GM19043 (cell line): Measurements from ENCODE around the gene TRAM2.

Experiments used
- ATAC-seq: cut with Tn5 transposase; IDR thresholded peaks from one replicate; pipeline ENCODE4 v1.9.1; 2021; ENCODE audit warnings: low read depth; ENCODE audit not compliant: unreplicated experiment

The TRAM2 gene

GRCh38 chr6:52571099-52571755 is 5.6 kb downstream of the TRAM2 start:
- no peak for ATAC-seq

- no peak for ATAC-seq
Observed at GRCh38 chr6:52570291-52570700, 6.6 kb downstream of the TRAM2 start.

GRCh38 chr6:52568320-52568719 is 8.5 kb downstream of the TRAM2 start:
- no peak for ATAC-seq

GRCh38 chr6:52566853-52567279 is 10.0 kb downstream of the TRAM2 start:
- ATAC-seq, result no peak

- ATAC-seq, result peak; percentile 67
Observed at GRCh38 chr6:52566201-52566600, 10.7 kb downstream of the TRAM2 start.

- ATAC-seq, result no peak
Observed at GRCh38 chr6:52564856-52565255, 12.0 kb downstream of the TRAM2 start.

- no peak for ATAC-seq
Observed at GRCh38 chr6:52562911-52563310, 13.9 kb downstream of the TRAM2 start.

- ATAC-seq, result no peak
Observed at GRCh38 chr6:52560462-52560861, 16.4 kb downstream of the TRAM2 start.

GRCh38 chr6:52558266-52559000 is 18.4 kb downstream of the TRAM2 start:
- ATAC-seq, result no peak

GRCh38 chr6:52557389-52558265 is 19.2 kb downstream of the TRAM2 start:
- no peak for ATAC-seq

GRCh38 chr6:52555518-52556233 is 21.2 kb downstream of the TRAM2 start:
- no peak for ATAC-seq

GRCh38 chr6:52554684-52555280 is 22.1 kb downstream of the TRAM2 start:
- ATAC-seq, result no peak

GRCh38 chr6:52553719-52554118 is 23.1 kb downstream of the TRAM2 start:
- ATAC-seq, result no peak

- no peak for ATAC-seq
Observed at GRCh38 chr6:52553158-52553557, 23.7 kb downstream of the TRAM2 start.

- ATAC-seq, result peak; percentile 98
Observed at GRCh38 chr6:52552278-52552643, 24.6 kb downstream of the TRAM2 start.

GRCh38 chr6:52551483-52552277 is 25.2 kb downstream of the TRAM2 start:
- no peak for ATAC-seq

- no peak for ATAC-seq
Observed at GRCh38 chr6:52550870-52551269, 26.0 kb downstream of the TRAM2 start.

- ATAC-seq, result no peak
Observed at GRCh38 chr6:52550014-52550575, 26.8 kb downstream of the TRAM2 start.

- no peak for ATAC-seq
Observed at GRCh38 chr6:52549428-52549827, 27.4 kb downstream of the TRAM2 start.
